Activated CD8-positive, alpha-beta memory T cell treated with anti-CD3 and anti-CD28 coated beads, Interleukin-2, amount 50 U/mL, for 4 hours (primary cell): ENCODE data around the gene DCT.
A peak's percentile ranks its signal among the peaks of the same experiment; 100 is the strongest.

Experiments used
- DNase-seq: peaks from one replicate; pipeline ENCODE4 v3.0.0-alpha.2; 2020

Gene DCT

DNA sequence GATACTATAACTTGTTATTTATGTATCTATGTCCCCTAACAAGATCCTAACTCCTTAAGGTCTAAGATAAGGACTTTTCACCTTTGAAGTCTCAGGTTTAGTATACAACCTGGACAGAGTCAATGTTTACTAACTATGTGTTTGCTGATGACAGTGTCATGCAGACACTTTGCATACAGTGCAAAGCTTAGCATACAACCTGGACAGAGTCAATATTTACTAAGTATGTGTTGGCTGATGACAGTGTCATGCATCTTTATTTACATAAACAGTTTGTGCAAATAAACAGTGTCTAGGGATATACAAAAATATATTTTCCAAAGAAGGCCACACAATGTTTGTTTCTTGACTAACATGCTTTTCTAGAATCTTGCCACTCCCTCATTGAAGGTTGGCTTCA is 34.7 kb downstream of the DCT start:
- no peak for DNase-seq

DNA sequence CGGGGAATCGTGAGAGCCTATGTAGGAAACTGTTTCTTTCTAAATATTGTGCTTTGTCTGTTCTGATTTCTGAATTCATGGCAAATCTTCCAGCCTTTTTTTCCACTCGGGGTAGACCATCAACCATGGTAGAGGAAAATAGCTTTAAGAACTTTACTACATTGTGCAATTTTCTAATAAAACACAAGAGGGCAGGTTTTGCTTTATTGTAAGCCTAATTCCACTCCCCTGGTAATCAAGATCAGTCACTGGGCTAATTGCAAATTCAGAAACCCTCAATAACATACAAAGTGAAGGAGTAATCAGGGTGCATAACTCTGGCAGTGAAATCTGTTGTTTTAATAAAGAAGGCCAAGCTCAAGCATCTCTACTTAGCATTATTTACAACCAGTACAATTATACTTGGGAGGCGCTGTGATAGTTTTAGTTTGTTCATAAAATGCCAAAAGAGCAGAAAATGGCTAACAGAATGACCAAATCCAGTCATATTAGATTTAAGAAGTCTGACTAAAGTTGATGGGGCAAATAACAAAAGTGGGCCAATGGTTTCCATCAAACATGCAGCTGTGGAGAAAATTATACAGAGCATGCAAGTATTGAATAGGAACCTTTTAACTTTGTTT is 43.8 kb downstream of the DCT start:
- DNase-seq: no peak

- no peak for DNase-seq
Observed at GRCh38 chr13:94433055-94433961, 46.2 kb downstream of the DCT start.

DNA sequence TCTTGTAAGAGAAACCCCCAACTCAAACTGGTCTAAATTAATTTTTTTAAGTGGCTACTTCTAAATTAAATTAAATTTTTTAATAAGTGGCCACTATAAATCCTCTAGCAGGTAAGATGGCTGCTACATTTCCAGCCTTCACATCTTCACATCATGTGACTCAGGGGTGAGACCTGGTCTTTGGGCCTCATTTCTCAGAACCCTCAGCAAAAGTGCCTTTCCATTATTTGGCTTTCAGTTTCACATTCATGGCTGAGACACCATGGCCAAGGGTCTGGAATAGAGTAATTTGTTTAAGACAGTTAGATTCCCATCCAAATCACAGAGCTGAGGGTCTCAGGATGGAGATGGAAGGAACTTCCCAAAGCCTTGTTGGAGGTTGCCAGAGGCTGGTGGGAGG is 47.5 kb downstream of the DCT start:
- no peak for DNase-seq

DNA sequence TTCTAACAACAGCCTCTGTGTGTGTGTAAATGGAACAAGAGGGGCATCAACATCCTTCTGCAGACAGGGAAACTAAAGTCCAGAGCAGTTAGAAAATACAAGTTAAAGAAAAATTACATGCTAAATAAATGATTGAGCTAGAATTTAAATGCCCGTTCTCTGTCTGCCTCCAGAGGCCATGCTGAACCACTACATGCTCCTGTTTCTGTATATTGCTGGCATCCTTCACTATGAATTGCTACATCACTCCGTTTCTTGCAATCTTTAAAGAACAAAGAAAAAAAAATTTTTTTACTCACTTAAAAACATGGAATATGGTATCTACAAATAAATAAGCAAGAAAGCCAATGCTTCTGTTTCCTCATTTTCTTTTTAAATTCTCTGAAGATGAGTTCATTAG is 47.9 kb downstream of the DCT start:
- DNase-seq: no peak

GRCh38 chr13:94427313-94427953 is 52.0 kb downstream of the DCT start:
- DNase-seq: no peak

DNA sequence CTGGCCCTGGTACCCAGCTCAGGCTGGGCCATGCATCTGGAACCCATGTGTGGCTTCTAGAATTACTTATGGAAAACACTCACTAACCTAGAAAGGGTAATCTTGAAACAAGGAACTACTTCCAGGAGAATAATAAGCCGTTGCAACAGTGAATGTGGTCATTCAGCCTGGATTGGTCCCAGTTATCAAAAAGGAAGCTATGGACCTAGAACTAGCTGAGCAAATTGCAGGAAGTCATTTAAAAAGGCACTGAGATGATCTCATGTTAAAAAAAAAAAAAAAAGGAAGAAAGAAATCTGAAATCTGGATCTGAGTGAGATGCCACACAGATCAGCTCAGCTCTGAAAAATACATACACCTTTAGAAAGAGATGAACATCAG is 59.6 kb downstream of the DCT start:
- no peak for DNase-seq

DNA sequence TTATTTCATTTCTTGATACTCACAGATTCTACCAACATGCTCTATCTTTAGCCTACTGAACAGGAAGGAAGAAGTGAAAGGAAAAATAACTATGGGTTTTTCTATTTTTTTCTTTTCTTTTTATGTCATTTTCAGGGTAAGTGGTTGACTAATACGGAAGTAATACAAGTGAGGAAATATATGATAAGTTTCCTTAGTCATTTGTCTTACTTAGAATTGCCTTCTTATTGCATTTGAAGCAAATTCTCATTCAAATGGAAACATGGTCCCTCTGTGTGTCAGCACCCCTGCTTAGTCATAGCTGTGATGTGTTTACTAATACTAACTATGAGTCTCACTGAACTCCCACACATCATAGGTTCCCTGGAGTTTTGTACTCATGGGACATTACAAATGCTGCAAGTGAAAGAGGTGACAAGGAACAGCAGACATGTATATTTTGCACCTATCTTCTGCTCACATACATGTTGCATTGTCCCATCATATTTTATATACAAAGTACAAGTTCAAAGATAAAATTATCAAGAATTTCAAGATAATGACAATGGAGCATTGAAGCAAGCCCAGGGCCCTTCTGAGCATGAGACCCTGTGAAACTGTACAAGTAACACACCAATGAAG is 60.1 kb downstream of the DCT start:
- DNase-seq: peak; percentile 36

- no peak for DNase-seq
Observed at GRCh38 chr13:94417294-94417693, 62.2 kb downstream of the DCT start.

DNA sequence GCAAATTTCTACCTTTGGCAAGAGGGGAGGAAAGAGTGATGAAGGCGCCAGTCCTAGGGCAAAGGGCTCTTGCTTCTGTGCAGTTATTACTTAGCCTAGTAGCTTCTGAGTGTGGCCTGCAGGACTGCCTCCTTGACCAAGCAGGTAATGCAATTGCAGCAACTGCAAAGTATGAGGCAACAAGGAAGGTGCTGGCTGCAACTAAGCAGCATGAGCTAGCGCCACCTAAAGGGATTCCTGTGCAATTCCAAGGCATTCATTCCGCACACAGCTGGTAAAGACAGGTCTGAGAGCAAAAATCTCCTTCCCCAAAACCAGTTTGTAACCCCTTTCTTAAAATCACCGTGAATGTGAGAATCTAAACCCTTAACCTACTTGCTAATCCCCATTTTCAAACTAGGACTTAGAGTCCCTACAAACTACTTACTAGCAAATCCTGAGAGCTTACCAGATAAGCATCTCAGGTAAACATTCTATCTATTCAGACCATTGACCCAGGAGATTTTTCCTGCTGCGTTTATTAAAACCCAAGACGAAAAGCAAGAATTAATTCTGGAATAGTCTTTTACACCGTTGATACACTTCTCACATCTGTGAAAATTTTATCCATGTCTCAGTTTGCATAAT is 62.9 kb downstream of the DCT start:
- no peak for DNase-seq

- DNase-seq: no peak
Observed at GRCh38 chr13:94415500-94416237, 63.8 kb downstream of the DCT start.

DNA sequence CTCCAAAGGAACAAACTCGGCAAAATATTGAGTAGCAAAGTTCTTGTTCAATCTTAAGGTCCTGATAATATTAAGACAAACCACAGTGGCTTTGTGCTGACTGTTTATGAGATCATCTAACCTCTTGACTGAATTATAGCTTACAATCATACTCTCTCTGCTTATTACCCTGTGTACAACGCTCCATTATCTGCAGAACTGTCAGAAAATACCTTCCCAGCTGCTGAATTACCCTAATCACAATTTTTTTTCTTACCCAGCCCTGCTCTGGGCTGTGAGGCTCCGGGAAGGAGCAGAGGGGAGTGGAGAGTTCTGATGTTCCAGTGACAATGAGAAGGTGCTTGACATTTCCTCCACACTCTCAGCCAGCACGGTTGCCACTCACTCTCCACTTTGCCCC is 64.8 kb downstream of the DCT start:
- DNase-seq: no peak

DNA sequence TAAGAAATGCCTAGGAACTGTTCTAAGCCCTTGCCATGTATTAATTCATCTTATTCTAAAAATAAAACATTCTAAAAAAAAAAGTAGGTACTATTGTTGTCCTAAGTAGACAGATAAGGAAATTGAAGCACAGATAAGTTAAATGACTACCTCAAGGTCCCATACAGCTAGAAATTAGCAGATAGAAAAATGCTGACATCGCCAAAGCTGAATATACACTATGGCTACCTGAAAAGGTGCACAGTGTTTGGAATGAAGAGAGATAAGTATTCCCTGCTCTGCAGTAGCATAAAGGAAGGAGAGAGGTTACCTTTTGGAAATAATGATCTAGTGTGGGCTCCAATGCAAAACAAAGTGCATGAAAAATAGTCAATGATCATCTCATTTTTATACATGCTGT is 65.3 kb downstream of the DCT start:
- DNase-seq: no peak

- no peak for DNase-seq
Observed at GRCh38 chr13:94413598-94413944, 65.9 kb downstream of the DCT start.

DNA sequence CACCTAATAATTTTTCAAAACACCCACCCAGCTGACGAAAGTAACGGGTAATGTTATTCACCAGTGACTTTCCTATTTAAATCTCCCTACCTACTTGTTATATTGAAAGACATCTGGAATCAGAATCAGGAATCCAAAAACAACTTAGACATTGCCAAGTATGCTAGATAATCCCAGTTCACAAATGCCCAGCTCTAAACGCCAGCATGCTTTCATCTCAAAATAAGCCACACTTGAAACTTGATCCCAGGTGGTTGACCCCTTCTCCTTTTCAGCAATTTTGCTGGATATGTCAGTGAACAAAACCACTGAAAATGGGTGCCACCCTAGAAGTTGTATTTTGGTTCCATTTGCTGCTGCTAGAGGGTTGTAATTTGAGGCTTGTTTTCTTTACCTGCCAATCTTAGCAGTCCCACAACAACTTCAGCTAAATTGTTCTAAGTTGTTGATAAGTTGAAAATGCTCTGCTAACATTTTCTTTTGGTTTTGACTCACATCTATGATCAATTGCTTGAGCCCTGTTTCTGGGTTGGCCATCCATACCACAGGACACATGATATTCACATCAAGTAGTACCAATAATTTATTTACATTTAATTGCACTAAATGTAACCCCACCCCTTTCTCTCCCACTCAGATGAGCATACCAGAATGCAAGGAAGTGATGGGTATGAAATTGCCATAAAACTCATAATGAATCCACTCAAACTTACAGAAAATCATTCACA is 66.4 kb downstream of the DCT start:
- no peak for DNase-seq

- no peak for DNase-seq
Observed at GRCh38 chr13:94411747-94412146, 67.7 kb downstream of the DCT start.

DNA sequence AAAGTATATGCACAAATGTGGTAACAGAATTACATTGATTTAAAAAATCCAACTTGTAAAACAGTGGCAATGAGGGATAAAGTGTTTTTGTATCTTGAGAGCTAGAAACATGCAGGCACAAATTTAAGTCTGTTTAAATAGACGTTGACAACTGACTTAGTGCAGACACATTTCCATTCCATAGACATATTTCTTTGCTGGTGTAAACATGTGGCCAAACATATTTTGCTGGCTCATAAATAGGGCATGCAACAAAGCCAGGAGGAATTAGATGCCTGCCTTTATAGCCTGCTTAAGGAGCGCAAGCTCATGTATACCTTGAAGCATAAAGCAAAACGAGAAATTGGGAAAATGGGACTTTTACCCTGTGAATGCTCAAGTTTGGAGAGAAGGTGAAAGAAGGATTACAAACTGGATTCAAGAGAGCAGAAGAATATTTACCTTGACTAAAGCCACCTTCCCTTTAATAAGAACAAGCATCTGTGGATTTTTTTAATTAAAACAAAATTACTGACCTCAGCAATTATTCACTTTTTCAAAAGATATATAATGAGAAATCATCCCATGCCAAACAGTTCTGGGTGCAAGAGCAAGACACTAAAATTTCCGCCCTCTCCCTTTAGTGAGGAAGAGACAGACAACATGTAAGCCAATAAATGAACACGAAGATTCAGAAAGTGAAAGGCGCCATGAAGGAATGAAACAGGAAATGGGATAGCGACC is 71.0 kb downstream of the DCT start:
- DNase-seq: no peak

DNA sequence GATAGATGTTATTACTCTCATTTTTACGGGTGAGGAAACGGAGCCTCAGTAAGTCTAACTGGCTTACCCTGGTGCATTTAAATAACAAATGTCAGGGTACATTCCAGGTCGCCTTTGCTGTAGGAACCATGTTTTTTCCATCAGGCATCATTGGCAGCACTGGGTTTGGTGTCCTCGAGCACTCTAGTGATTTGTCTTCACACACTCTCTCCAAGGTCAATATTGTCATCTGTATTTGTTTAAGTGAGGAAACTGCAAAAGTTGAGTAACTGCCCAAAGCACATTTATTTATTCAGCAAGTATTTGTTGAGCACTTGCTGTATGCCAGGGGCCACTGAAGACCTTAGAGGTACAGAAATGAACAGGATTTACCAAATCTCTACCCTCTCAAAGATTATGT is 78.6 kb downstream of the DCT start:
- no peak for DNase-seq

DNA sequence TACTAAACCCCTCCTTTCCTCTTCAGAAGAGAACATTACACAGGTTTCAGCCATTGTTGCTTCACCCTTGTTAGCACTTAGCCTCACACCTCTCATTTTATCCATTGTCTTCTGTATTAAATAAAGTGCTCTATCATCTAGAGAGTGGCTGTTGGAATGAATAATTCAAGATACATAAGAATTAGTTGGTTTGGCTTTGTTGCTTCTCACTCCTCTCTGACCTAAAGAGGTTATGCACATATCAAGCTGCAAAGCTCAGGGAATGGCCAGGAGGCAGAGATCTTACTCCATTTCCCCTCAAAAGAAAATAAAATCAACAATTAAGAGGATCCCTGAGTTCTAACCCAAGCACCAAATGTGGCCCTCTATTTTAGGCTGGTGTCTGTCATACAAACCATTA is 79.7 kb downstream of the DCT start:
- DNase-seq: no peak

- DNase-seq: no peak
Observed at GRCh38 chr13:94395860-94396259, 83.6 kb downstream of the DCT start.

DNA sequence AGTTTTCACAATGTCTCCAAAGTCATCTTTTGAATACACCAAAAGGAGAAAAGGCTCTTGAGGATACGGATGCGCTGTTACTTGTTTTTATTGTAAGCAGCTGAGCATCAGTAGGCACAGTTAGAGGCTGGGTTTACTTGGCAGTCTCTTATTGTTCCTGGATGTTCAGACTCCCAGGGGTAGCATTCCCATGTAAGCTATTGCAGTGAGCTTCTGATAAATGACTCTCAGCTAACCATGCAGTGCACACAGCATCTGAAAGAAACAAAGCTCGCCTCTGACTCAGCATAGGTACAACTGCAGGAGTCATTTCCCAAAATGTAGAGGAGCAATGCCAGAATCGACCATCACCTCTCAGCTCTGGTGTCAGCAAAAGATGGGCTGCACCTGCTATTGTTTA is 84.8 kb downstream of the DCT start:
- DNase-seq: no peak
